GM12875 (cell line): ENCODE measurements around the gene PWWP2A.

Experiments used
- H3K4me3 ChIP-seq: one replicate; pipeline ENCODE4 v1.5.1; 2011; ENCODE audit warnings: low read depth, low read length, control low read depth
- CTCF ChIP-seq: IDR thresholded peaks from 2 replicates; pipeline ENCODE4 v1.5.1; 2011; ENCODE audit warnings: low read depth, mild to moderate bottlenecking, control low read depth, inconsistent platforms, low read length, moderate library complexity, borderline replicate concordance; ENCODE audit not compliant: insufficient read depth

PWWP2A gene

GRCh38 chr5:160042671-160043070 is 76.6 kb downstream of the PWWP2A start:
- TF ChIP-seq CTCF: no peak
- H3K4me3 ChIP-seq: no peak overlapping the region
